ENCODE measurements around the gene ACOT12. TPM values are rescaled to one million over a fixed set of nuclear protein-coding genes. Genes with fewer than 3 reads are reported as not detected.

The ACOT12 gene
- total and polyA plus RNA-seq, 2 of the 13 experiments (the other 11 are each of a cell fraction or from before 2014, with no cell fraction given), result not detected

- TF ChIP-seq, protein P1, sequence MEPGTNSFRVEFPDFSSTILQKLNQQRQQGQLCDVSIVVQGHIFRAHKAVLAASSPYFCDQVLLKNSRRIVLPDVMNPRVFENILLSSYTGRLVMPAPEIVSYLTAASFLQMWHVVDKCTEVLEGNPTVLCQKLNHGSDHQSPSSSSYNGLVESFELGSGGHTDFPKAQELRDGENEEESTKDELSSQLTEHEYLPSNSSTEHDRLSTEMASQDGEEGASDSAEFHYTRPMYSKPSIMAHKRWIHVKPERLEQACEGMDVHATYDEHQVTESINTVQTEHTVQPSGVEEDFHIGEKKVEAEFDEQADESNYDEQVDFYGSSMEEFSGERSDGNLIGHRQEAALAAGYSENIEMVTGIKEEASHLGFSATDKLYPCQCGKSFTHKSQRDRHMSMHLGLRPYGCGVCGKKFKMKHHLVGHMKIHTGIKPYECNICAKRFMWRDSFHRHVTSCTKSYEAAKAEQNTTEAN (CRISPR knock-in tag; conservative IDR thresholded peaks at IDR 0.05), result peak; percentile 80; the same call in 1 of the 2 replicates
- TF ChIP-seq ZNF382 (CRISPR knock-in tag; IDR thresholded peaks at IDR 0.05; ENCODE audit: borderline replicate concordance) (no peak), ZNF280D (CRISPR knock-in tag; IDR thresholded peaks at IDR 0.05) (no peak), POLR2AphosphoS5 (IDR thresholded peaks at IDR 0.05; ENCODE audit: low read depth, low read length) (no peak), ZNF709 (CRISPR knock-in tag; IDR thresholded peaks at IDR 0.05) (no peak), NCOA5 (CRISPR knock-in tag; IDR thresholded peaks at IDR 0.05) (no peak), ARHGAP35 (CRISPR knock-in tag; IDR thresholded peaks at IDR 0.05; ENCODE audit: borderline replicate concordance) (no peak), MAFF (IDR thresholded peaks at IDR 0.05; ENCODE audit: low read depth, low read length) (peak; percentile 46; the same call in 1 of the 2 replicates), ZNF552 (CRISPR knock-in tag; IDR thresholded peaks at IDR 0.05; ENCODE audit: borderline replicate concordance) (no peak), ZNF816 (CRISPR knock-in tag; IDR thresholded peaks at IDR 0.05; ENCODE audit: borderline replicate concordance) (no peak), ZNF326 (CRISPR knock-in tag; IDR thresholded peaks at IDR 0.05; ENCODE audit: borderline replicate concordance) (no peak), ZNF747 (CRISPR knock-in tag; IDR thresholded peaks at IDR 0.05; ENCODE audit: borderline replicate concordance) (no peak), ZNF383 (CRISPR knock-in tag; IDR thresholded peaks at IDR 0.05; ENCODE audit: borderline replicate concordance) (no peak), ELF4 (CRISPR knock-in tag; IDR thresholded peaks at IDR 0.05; ENCODE audit: borderline replicate concordance) (no peak), EP300 (IDR thresholded peaks at IDR 0.05; ENCODE audit: low read depth in 2 of 2, low read length in 2 of 2) (peak in 1 of 2 experiments; percentile 88; a peak in 2 of 4 replicates), EP300 (CRISPR knock-in tag; IDR thresholded peaks at IDR 0.05; ENCODE audit: borderline replicate concordance) (no peak), ZBTB21 (CRISPR knock-in tag; IDR thresholded peaks at IDR 0.05) (peak; percentile 57; the same call in 1 of the 2 replicates), ZNF484 (CRISPR knock-in tag; IDR thresholded peaks at IDR 0.05; ENCODE audit: borderline replicate concordance, low read depth) (no peak), DMAP1 (CRISPR knock-in tag; IDR thresholded peaks at IDR 0.05) (no peak), NFIC (IDR thresholded peaks at IDR 0.05; ENCODE audit: low read length) (peak; percentile 84), ZNF878 (CRISPR knock-in tag; IDR thresholded peaks at IDR 0.05) (no peak), ZNF230 (CRISPR knock-in tag; IDR thresholded peaks at IDR 0.05) (no peak), GTF3A (CRISPR knock-in tag; conservative IDR thresholded peaks at IDR 0.05) (no peak)
- TF ChIP-seq, protein P2, sequence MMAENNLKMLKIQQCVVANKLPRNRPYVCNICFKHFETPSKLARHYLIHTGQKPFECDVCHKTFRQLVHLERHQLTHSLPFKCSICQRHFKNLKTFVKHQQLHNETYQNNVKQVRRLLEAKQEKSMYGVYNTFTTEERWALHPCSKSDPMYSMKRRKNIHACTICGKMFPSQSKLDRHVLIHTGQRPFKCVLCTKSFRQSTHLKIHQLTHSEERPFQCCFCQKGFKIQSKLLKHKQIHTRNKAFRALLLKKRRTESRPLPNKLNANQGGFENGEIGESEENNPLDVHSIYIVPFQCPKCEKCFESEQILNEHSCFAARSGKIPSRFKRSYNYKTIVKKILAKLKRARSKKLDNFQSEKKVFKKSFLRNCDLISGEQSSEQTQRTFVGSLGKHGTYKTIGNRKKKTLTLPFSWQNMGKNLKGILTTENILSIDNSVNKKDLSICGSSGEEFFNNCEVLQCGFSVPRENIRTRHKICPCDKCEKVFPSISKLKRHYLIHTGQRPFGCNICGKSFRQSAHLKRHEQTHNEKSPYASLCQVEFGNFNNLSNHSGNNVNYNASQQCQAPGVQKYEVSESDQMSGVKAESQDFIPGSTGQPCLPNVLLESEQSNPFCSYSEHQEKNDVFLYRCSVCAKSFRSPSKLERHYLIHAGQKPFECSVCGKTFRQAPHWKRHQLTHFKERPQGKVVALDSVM (CRISPR knock-in tag; IDR thresholded peaks at IDR 0.05), result no peak
Observed at GRCh38 chr5:81353189-81353588, 40.7 kb downstream of the ACOT12 start (continued).
